KBM-7 (cell line): Measurements from ENCODE around the gene NCOA3.

ENCODE experiments used
- DNase-seq: peaks from one replicate; pipeline ENCODE4 v3.0.0-alpha.2; 2015
- in situ Hi-C: fragments of 300-500 bp; cut with MboI; formaldehyde crosslinking; loops from 2 replicates; pipeline ENCODE4 v1.14.3; 2020; ENCODE audit warnings: low sequenced_read_pairs, low pct_unique_long_range_greater_than_20kb, mixed read lengths

Gene NCOA3

DNA sequence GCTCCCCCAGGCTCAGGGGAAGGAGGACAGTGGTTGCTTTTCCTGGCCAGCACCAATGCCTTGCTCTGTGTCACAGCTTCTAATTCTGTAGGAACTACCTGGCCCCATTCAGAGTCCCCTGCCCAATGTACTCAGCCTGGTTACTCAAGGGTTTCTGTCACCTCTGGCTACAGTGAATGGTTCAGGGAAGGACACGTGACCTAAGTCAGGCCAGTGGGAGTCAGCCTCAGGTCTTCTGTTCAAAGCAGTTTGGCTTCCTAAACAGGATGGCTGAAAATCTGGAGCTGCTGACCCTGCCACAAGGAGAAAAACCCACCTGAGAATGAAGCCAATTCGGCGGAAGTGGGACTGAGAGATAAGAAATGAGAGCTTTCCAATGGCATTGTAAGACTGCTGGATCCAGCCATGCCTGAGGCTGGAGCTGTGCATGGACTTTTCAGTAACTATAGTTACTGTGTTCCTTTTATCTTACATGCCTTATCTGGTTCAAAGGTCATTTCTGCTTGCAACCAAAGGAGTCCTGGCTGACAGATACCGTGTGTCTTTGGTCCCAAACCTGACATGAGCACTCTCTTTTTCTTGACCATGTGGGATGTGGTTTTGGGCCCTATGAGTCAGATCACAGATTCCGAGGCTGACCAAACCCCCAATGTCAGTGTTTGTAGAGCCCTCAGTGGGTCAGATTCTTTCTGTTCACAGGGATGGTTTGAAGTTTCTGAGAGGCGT lies 179.3 kb downstream of the NCOA3 start:
- in situ Hi-C loops = no loop called here
- no peak for DNase-seq

GRCh38 chr20:47682028-47682783 lies 180.5 kb downstream of the NCOA3 start:
- DNase-seq = no peak
- in situ Hi-C loops = no loop called here

DNA sequence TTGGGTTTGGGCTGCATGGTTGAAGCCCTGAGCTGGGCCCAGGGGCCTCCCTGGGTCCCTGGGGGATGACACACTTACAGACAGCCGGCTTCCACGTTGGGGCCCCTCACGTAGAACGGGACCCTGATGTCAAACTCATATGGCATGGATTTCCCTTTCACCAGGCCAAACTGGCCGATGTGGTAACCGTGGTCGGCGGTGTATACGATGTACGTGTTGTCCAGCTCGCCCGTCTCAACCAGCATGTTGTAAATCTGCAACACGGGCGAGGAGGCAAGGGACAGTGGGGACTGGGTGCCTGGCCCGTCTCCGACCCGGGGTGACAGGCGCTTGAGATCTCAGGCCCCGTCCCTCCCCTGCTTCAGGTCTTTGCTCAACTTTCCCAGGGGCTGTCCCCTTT lies 181.2 kb downstream of the NCOA3 start:
- in situ Hi-C loops = no loop called here

DNA sequence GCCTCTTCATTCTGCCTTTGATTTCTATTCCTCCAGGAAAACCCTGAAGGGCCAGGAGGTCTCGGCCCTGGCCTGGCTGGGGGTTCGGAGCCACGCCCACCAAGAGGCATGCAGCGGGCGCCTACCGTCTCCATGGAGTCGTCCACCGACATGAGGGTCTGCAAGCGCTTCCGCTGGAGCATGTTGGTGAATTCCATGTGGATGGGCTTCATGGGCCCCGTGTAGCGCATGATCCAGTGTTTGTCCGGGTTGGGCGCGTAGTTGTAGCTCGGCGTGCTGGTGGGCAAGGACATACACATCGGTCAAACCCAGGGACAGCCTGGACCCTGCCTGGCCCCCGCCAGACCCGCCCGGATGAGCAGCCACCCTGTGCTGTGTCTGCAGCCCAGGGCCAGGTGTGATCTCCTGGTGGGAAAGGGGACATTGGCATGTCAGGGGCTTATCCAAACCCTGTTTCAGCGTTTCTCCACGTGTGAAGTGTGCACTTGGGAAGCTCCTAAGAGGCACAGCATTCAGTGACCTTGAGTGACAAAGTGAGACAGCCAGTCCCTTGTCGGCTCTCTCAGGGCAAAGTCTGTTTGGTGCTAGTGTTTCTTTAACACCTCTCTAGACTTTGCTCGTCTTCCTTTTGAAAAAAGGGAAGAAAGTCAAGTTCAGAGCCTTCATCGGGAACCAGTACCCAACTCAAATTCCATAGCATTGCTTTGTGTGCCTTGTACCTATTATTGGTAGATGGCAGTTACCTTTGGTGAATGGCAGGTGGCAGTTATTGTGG lies 182.8 kb downstream of the NCOA3 start:
- in situ Hi-C loops = no loop called here
- no peak for DNase-seq

More for the DNA sequence above, 181.2 kb downstream of the NCOA3 start:
- DNase-seq = no peak

DNA sequence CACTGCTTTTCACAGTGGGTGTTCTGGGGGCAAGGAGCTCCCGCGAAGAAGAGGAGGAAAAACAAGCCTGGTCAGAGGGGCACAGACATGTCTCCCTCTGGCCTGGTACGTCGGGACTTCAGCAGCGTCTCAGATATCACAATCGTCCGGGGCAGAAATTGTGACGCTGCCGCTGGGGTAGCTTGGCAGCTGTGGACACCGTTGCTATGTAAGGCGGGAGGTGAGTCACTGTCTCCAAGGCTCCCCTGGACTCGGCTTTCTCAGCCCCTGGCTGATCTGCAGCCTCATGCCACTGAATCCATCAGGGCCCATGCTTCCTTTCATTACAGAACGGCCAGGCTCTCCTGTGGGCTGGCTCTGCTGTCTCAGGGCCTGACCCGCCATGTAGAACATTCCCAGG lies 184.9 kb downstream of the NCOA3 start:
- DNase-seq = no peak

GRCh38 chr20:47687095-47687987 lies 185.7 kb downstream of the NCOA3 start:
- in situ Hi-C loops = no loop called here
- DNase-seq = no peak

More for the DNA sequence above, 184.9 kb downstream of the NCOA3 start:
- in situ Hi-C loops = no loop called here

DNA sequence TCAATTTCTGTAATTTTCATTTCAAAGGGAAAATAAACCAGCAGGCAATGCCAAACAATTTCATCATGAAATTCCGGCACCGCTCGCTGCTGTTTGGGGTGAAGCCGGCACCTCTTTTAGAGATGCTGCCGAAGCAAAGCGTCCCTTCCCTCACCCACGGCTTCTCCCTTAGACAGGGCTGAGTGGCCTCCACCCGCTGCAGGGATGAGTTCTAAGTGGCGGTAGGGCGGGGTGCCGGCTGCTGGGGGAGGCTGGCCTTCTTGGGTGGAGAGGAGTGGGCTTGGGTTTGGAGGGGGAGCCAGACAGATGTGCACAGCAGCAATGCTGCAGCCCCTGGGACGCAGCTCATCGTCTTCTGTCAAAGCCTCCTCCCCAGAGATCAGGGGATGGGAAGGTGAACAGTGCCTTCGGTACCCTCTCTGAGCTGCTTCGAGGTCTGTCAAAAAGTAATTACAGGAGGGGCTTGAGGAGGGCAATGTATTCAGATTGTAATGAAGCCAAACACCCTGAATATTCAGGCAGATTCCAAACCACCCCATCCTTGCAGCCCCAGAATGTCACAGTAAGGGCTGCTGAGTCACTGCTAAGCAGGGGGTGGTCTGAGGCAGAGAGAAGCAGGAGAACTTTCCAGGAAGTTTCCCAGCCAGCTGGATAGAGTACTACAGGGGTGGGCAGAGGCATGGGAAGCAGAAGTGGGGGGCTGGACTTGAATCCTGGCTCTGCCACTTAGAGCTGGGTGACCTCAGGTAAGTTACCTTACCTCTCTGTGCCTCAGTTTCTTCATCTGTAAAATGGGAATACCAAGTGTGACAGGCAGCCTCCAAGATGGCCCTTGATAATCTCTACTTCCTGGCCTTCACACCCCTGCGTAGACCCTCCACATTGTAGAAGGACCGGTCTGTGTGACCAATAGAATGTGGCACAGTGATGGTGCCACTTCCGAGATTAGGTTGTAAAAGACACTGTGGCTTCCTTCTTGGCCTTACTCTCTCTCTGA lies 187.0 kb downstream of the NCOA3 start:
- in situ Hi-C loops = no loop called here
- no peak for DNase-seq

DNA sequence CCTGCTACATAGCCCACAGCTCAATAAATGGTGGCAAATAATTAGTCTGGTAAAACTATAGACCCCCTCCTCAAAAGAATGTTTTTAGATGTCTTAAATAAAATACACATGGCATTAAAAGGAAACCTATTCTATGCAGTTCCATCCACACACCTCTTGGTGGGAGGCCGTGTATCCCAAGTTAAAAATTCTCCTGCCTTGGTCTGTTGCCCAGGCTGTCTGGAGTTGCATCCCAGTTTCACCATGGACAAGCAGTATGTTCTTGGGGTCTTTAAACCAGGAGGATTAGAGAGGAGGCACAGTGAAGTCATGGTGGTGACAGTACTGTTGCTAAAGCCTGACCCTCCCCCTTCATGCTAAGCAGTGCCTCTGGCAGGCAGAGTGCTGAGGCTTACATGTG lies 188.0 kb downstream of the NCOA3 start:
- in situ Hi-C loops = no loop called here
- no peak for DNase-seq

DNA sequence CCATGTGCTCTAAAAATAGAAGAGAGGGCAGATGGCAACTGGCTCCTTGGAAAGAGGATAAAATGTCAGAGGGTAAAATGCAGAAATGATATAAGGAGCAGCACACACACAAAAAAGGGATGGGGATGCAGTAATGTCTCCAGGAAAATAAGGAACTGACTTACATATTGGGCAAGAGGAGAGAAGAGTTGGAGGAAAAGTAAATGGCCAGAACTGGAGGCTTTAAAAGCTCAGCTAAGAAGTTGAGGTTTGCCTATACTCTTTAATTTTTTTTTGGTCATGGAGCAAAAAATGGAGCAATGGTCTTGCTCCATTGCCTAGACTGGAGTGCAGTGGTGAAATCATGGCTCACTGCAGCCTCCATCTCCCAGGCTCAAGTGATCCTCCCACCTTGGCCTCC lies 189.9 kb downstream of the NCOA3 start:
- DNase-seq = no peak

DNA sequence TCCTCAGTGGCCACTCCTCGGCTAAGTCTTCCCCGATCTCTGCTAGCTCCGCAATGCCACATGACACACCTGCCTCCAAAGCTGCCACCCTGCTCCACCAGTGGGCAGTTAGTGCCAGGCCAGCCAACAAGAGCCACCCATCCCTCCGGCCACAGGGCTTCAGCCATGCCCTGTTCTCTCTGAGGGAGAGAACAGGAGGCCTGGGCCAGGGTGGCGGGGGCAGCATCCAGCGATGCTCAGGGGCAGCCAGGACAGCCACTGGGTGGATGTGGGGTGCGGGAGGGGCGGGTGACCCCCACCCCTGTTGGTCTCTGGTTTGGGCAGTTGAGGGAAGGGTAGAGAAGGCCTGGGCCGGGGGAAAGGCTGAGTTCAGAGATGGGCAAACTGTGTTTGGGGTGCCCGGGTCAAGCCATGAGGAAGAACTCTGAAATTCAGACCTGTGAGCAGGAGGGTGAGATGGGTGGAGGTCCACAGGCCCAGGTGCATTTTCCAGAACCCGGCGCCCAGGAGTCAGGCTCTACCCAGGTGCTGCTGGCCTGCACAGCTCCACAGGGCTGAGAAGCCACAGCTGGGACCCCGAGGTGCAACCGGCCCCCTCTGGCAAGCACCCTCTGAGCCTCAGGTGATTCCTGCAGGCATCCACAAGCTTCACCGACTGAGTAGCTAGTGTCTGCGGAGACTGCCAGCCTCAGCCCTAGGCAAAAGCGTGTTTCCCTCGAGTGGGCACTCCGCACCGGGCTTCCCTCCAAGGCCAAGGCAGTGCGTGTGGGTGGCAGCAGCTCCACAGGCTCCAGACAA lies 192.5 kb downstream of the NCOA3 start:
- no peak for DNase-seq
- in situ Hi-C loops = no loop called here

More for the DNA sequence above, 189.9 kb downstream of the NCOA3 start:
- in situ Hi-C loops = no loop called here

DNA sequence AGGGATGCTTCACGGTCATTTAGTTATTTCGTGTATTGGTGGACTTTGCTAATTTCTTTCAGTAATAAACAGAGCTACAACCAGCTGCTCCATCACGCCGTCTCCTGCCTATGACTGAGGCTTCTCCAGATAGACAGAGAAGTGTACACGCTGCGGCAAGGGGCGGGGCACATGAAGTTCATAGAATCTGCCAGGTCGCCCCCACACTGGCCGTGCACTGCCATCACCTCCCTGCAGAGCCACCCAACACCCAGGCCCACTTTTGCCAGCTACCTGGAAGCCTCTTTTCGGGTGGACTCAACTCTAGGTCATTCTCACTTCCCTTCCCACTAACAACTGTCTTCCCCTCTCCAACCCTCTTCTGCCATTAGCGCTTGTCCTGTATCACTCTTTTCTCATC lies 195.2 kb downstream of the NCOA3 start:
- in situ Hi-C loops = no loop called here
- DNase-seq = no peak

DNA sequence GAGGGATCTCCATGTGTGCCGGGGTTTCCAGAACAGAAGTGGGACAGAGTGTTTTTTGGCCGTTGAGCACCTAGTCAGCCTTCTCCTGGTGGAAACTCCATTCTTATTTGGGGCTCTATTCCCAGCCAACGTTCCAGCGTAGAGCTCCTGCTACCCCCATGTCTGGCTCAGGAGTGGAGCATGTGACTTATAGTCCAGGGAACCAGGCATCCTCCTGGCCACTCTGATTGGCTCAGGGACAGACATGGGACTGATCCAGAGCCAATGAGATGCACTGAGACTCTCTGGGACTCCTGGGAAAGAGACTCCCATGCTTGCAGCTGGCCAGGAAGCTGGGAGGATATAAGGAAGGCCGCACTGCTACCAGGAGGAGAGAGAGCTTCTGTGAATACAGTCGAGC lies 196.5 kb downstream of the NCOA3 start:
- no peak for DNase-seq
- in situ Hi-C loops = no loop called here

GRCh38 chr20:47699818-47700217 lies 198.1 kb downstream of the NCOA3 start:
- in situ Hi-C loops = no loop called here
- DNase-seq = no peak

- in situ Hi-C loops = no loop called here
- DNase-seq = no peak
Measured at GRCh38 chr20:47700327-47700726, 198.6 kb downstream of the NCOA3 start.

DNA sequence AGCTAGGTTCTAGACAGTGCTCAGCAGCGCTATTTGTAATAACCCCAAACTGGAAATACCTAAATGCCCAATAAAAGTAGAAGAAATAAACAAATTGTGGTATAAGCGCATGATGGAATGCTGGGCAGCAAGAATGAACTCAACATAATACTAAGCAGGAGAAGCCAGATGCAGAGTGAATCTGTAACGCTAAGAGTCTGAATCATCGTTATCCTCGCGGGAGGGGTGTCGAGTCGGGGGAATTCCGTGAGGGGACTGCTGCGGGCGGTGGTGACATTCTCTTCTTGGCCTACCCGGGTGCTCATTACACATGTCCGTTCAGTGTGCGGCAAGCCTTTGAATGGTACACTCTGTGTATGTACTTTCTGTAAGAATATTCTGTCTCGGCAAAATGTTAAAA lies 199.9 kb downstream of the NCOA3 start:
- in situ Hi-C loops = no loop called here
- no peak for DNase-seq

DNA sequence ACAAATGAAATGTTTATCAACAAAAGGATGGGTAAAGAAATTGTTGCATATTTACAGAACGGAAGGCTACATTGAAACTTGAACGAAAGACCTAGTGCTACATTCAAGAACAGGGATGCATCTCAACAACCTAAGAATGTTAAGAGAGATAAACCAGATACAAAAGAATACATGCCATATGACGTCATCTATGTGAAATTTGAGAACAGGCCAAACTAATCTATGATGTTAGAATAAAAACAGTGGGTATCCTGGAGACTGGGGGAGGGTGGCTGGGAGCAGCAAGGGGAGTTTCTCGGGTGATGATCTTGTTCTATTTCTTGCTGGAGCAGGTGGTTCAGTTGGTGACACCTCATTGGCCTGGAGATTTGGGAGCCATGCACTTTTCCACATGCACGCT lies 202.1 kb downstream of the NCOA3 start:
- DNase-seq = no peak
- in situ Hi-C loops = no loop called here
